Natural killer cell (primary cell): ENCODE data around the gene TRAPPC8. TPM values are rescaled to one million over a fixed set of nuclear protein-coding genes. Genes with fewer than 3 reads are reported as not detected.
A peak's percentile ranks its signal among the peaks of the same experiment; 100 is the strongest.

Source experiments
- ATAC-seq, 3 donors: fragments of 150-1000 bp in 2 of 3; fragments of 200-7000 bp in 1 of 3; cut with Tn5 transposase; 1 replicate in 1 of 3; 2 replicates in 2 of 3; pipeline ENCODE4 v1.10.0; 2021; ENCODE audit warnings: mild to moderate bottlenecking in 2 of 3, moderate library complexity in 2 of 3
- DNase-seq, 2 donors: peaks; one replicate each; pipeline versions ENCODE4 v3.0.0 to v3.0.0-alpha.2; 2013 to 2021; ENCODE audit warnings: mixed read lengths in 1 of 2
- H3K27ac ChIP-seq: one replicate; pipeline ENCODE4 v1.5.1; 2013; ENCODE audit warnings: mild to moderate bottlenecking, low read length
- H3K27me3 ChIP-seq: one replicate; pipeline ENCODE4 v1.6.1; 2013; ENCODE audit warnings: low read length; ENCODE audit not compliant: control insufficient read depth, insufficient read depth
- H3K36me3 ChIP-seq: one replicate; pipeline ENCODE4 v1.6.1; 2013; ENCODE audit warnings: low read length; ENCODE audit not compliant: control insufficient read depth, insufficient read depth
- H3K4me1 ChIP-seq: one replicate; pipeline ENCODE4 v1.6.1; 2013; ENCODE audit warnings: low read length; ENCODE audit not compliant: control insufficient read depth, insufficient read depth
- H3K4me3 ChIP-seq: one replicate; pipeline ENCODE4 v1.5.1; 2013; ENCODE audit warnings: low read length
- H3K9me3 ChIP-seq: one replicate; pipeline ENCODE4 v1.6.1; 2013; ENCODE audit warnings: low read length; ENCODE audit not compliant: control insufficient read depth, insufficient read depth
- H3K27ac Mint-ChIP-seq, 2 donors: one replicate each; pipeline ENCODE4 v1.8.0; 2022; ENCODE audit warnings: mild to moderate bottlenecking in 2 of 2, mixed read lengths in 2 of 2, moderate library complexity in 1 of 2
- H3K27me3 Mint-ChIP-seq, 2 donors: one replicate each; pipeline ENCODE4 v1.8.0; 2022; ENCODE audit warnings: low read depth in 2 of 2, mixed read lengths in 2 of 2
- H3K36me3 Mint-ChIP-seq: one replicate; pipeline ENCODE4 v1.8.0; 2022; ENCODE audit warnings: mixed read lengths
- H3K4me1 Mint-ChIP-seq, 2 donors: one replicate each; pipeline ENCODE4 v1.8.0; 2022; ENCODE audit warnings: mixed read lengths in 2 of 2
- H3K4me3 Mint-ChIP-seq: one replicate; pipeline ENCODE4 v1.8.0; 2022; ENCODE audit warnings: mild to moderate bottlenecking, moderate library complexity, mixed read lengths
- H3K9me3 Mint-ChIP-seq, 2 donors: one replicate each; pipeline ENCODE4 v1.8.0; 2022; ENCODE audit warnings: mixed read lengths in 2 of 2
- WGBS: methylation state at CpG from one replicate; pipeline ENCODE4 v1.1.7; 2013; ENCODE audit warnings: missing lambda C conversion rate; ENCODE audit not compliant: insufficient coverage; 5-methylcytosine and 5-hydroxymethylcytosine counted together
- intact Hi-C: fragments of 100-400 bp; cut with micrococcal nuclease; formaldehyde crosslinking; loops from one replicate; pipeline ENCODE4 v1.14.2; 2022
- total RNA-seq, 4 donors: library from RNA; stranded (reverse); fragments of 120-200 nt in 1 of 4; gene quantifications; one replicate each; pipeline versions ENCODE4 v1.2.3 to v1.2.4, GENCODE V29; 2013 to 2022
- TF ChIP-seq, protein P1 (sequence below): fragments of 200-600 bp; IDR thresholded peaks from one replicate; pipeline ENCODE4 v1.8.0; 2022; ENCODE audit warnings: antibody characterized with exemption

Gene TRAPPC8
- total RNA-seq, 3 donors from 2014 or later (not counting 1 experiment from before 2014, with no cell fraction given): 38.5 to 51.2 (median 41.4) TPM

DNA sequence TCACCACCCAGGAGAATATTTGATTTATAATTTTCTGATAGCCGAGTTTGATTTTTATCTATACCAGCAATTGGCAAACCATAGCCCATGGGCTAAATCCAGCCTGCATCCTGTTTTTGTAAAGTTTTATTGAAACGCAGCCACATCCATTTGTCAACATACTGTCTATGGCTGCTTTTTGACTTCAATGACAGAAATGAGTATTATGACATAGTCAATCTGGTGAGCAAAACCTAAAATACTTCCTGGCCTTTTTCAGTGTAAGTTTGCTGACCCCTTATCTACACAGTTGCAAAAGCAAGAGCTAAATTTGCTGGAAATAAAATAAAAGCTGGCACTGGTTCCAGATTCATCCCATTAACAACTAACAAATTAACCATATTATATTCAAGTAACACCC lies 102.4 kb downstream of the TRAPPC8 start:
- DNase-seq: no peak
- Histone ChIP-seq H3K4me1 (no peaks in the 10 kb centered on the region), H3K27ac (no peak overlapping the region), H3K36me3 (peaks cover 69% of the 10 kb centered on the region), H3K4me3 (no peak overlapping the region), H3K9me3 (no peaks in the 10 kb centered on the region), H3K27me3 (no peaks in the 10 kb centered on the region)
- H3K4me1 Mint-ChIP-seq: no peaks in the 10 kb centered on the region
- H3K27ac Mint-ChIP-seq: no peak overlapping the region
- intact Hi-C loops: no loop called here
- H3K9me3 Mint-ChIP-seq: no peaks in the 10 kb centered on the region
- H3K36me3 Mint-ChIP-seq: peaks cover 21% of the 10 kb centered on the region
- H3K4me3 Mint-ChIP-seq: no peak overlapping the region
- TF ChIP-seq, protein P1, sequence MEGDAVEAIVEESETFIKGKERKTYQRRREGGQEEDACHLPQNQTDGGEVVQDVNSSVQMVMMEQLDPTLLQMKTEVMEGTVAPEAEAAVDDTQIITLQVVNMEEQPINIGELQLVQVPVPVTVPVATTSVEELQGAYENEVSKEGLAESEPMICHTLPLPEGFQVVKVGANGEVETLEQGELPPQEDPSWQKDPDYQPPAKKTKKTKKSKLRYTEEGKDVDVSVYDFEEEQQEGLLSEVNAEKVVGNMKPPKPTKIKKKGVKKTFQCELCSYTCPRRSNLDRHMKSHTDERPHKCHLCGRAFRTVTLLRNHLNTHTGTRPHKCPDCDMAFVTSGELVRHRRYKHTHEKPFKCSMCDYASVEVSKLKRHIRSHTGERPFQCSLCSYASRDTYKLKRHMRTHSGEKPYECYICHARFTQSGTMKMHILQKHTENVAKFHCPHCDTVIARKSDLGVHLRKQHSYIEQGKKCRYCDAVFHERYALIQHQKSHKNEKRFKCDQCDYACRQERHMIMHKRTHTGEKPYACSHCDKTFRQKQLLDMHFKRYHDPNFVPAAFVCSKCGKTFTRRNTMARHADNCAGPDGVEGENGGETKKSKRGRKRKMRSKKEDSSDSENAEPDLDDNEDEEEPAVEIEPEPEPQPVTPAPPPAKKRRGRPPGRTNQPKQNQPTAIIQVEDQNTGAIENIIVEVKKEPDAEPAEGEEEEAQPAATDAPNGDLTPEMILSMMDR: no peak
- no peaks in the 10 kb centered on the region for H3K27me3 Mint-ChIP-seq
- no peak for ATAC-seq
- 100% methylated on average over 2 of the region's 2 CpGs for WGBS

DNA sequence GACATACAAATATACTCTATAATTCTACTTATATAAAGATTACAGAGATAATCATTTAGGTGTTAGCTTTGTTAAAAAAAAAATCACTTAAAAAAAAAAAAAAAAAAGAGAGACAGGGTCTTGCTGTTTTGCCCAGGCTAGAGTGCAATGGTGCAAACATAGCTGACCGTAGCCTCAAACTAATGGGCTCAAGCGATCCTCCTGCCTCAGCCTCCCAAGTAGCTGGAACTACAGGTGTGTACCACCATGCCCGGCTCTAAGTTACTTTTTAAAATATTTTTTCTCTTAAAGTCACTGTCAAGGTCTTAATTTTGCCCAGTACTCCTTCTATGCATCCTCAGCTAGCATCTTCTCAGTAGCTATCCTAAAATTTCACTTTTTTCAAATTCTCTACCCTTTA lies 105.0 kb downstream of the TRAPPC8 start:
- no peak overlapping the region for H3K27ac ChIP-seq
- 100% methylated on average over 3 of the region's 3 CpGs for WGBS
- DNase-seq: no peak
- Mint-ChIP-seq H3K27ac (no peak overlapping the region), H3K4me1 (peaks cover 0 to 5% of the 10 kb centered on the region in 2 donors), H3K27me3 (no peaks in the 10 kb centered on the region), H3K9me3 (no peaks in the 10 kb centered on the region), H3K36me3 (peaks cover 11% of the 10 kb centered on the region), H3K4me3 (no peak overlapping the region)
- no peaks in the 10 kb centered on the region for H3K4me1 ChIP-seq
- peaks cover 57% of the 10 kb centered on the region for H3K36me3 ChIP-seq
- TF ChIP-seq, protein P1: no peak
- H3K9me3 ChIP-seq: no peaks in the 10 kb centered on the region
- H3K27me3 ChIP-seq: no peaks in the 10 kb centered on the region
- intact Hi-C loops: no loop called here
- no peak for ATAC-seq
- no peak overlapping the region for H3K4me3 ChIP-seq

DNA sequence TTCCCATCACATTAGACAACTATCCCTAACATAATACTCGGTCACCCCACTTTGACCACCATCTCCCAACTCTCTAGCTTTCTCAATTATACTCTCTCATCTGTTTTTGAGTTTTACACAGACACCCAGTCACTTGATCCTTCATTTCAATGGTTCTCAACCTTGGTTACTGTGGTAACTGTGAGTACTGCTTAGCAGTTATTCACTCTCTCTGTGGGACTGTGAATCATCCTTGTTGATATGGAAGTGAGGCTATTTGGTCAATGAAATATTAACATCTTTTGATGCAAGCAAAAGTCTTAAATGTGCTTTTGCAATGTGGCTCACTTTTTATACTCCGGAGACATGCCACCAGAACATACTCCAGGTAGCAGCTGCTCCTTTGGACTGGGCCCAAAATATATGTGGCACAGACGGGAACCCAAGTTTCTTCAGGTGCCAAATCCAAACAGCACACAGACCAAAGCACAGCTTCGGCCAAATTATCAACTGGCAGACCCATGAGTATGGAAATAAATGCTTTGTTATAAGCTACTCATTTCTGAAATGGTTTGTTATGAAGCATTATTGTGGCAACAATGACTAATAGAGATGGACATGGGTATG lies 107.3 kb downstream of the TRAPPC8 start:
- no peak overlapping the region for H3K4me3 ChIP-seq
- Mint-ChIP-seq H3K27ac (peak overlapping the region in 1 of 2 donors; percentile 17), H3K27me3 (no peaks in the 10 kb centered on the region), H3K4me1 (peaks cover 0 to 5% of the 10 kb centered on the region in 2 donors), H3K4me3 (no peak overlapping the region), H3K9me3 (no peaks in the 10 kb centered on the region), H3K36me3 (peaks cover 11% of the 10 kb centered on the region)
- peaks cover 55% of the 10 kb centered on the region for H3K36me3 ChIP-seq
- TF ChIP-seq, protein P1: no peak
- no peaks in the 10 kb centered on the region for H3K4me1 ChIP-seq
- no peak for ATAC-seq
- DNase-seq: no peak
- 100% methylated on average over 4 of the region's 4 CpGs for WGBS
- no peaks in the 10 kb centered on the region for H3K27me3 ChIP-seq
- H3K27ac ChIP-seq: no peak overlapping the region
- intact Hi-C loops: no loop called here
- H3K9me3 ChIP-seq: no peaks in the 10 kb centered on the region

DNA sequence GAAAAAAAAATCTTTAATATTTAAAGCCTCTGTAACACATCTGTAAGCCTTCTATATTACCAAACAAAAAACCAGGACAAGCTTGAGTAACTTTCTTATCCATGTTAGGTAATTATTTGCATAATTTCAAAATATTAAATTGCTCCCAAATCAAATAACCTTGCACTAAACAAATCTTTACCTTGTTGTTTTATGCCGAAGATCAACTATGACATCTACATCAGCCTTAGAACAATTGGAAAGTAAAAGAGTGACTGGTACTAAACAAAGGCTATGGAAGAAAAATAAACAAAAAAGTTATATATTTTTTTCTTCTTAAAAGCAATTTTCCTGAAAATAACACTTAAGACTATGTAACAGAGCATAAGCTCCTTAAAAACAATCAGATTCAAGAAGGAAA lies 111.0 kb downstream of the TRAPPC8 start:
- peaks cover 0 to 5% of the 10 kb centered on the region in 2 donors for H3K4me1 Mint-ChIP-seq
- Histone ChIP-seq H3K36me3 (peaks cover 38% of the 10 kb centered on the region), H3K9me3 (no peaks in the 10 kb centered on the region), H3K4me1 (no peaks in the 10 kb centered on the region), H3K27me3 (no peaks in the 10 kb centered on the region), H3K27ac (no peak overlapping the region), H3K4me3 (no peak overlapping the region)
- DNase-seq (no peak), ATAC-seq (no peak)
- H3K4me3 Mint-ChIP-seq: no peak overlapping the region
- TF ChIP-seq, protein P1: no peak
- H3K27ac Mint-ChIP-seq: no peak overlapping the region
- H3K36me3 Mint-ChIP-seq: no peaks in the 10 kb centered on the region
- no peaks in the 10 kb centered on the region for H3K9me3 Mint-ChIP-seq
- WGBS: no CpG with 5 or more reads among the region's 1 CpG
- intact Hi-C loops: no loop called here
- H3K27me3 Mint-ChIP-seq: no peaks in the 10 kb centered on the region
